Lower lobe of right lung (tissue), 2 donors: ENCODE data around the gene PRM3. TPM values are rescaled to one million over a fixed set of nuclear protein-coding genes. Genes with fewer than 3 reads are reported as not detected.

Experiments used
- ATAC-seq, 2 donors: fragments of 200-7000 bp; cut with Tn5 transposase; one replicate each; pipeline ENCODE4 v1.9.1; 2020 to 2022; ENCODE audit warnings: mild to moderate bottlenecking in 2 of 2, moderate library complexity in 2 of 2
- DNase-seq: peaks from one replicate; pipeline ENCODE4 v3.0.0-alpha.2; 2020
- H3K27ac ChIP-seq: fragments of 200-600 bp; one replicate; pipeline ENCODE4 v1.8.0; 2022
- H3K27me3 ChIP-seq: fragments of 200-600 bp; one replicate; pipeline ENCODE4 v1.8.0; 2022; ENCODE audit warnings: low read depth
- H3K36me3 ChIP-seq: fragments of 200-600 bp; one replicate; pipeline ENCODE4 v1.8.0; 2022; ENCODE audit warnings: mild to moderate bottlenecking
- H3K4me1 ChIP-seq: fragments of 200-600 bp; one replicate; pipeline ENCODE4 v1.8.0; 2022
- H3K4me3 ChIP-seq: fragments of 200-600 bp; one replicate; pipeline ENCODE4 v1.8.0; 2022; ENCODE audit warnings: mild to moderate bottlenecking
- H3K9me3 ChIP-seq: fragments of 200-600 bp; one replicate; pipeline ENCODE4 v1.8.0; 2022
- CTCF ChIP-seq: fragments of 200-600 bp; IDR thresholded peaks from one replicate; pipeline ENCODE4 v1.8.0; 2022; ENCODE audit warnings: antibody characterized with exemption, mild to moderate bottlenecking
- intact Hi-C: fragments of 100-400 bp; cut with DNase I; formaldehyde crosslinking; loops from one replicate; pipeline ENCODE4 v1.11.0; 2022
- total RNA-seq: library from RNA; stranded (reverse); fragmentation: NEBNext Ultra II Directional; extraction: Animal tissue kit (Norgen Biotek cat#: 25700); gene quantifications from one replicate; pipeline ENCODE4 v1.2.1, GENCODE V29; 2021
- donor health status: DM: no; HTN: yes; CAD: no; lungs with severe emphysema.

Gene PRM3
- total RNA-seq, 1 donor from 2014 or later: not detected

GRCh38 chr16:11256661-11257130 lies 16.7 kb downstream of the PRM3 start:
- peaks cover 56% of the 10 kb centered on the region for H3K4me1 ChIP-seq

GRCh38 chr16:11255737-11256660 lies 17.4 kb downstream of the PRM3 start, which contains the start of gene SOCS1:
SOCS1 (minus strand) TSS chr16:11256204; CDS start chr16:11255478, 726 bp downstream.
- H3K9me3 ChIP-seq: no peaks in the 10 kb centered on the region
- peak within 1 kb of the TSS; percentile 98 for H3K27ac ChIP-seq
- ATAC-seq (peak; percentile 84 to 91), DNase-seq (peak; percentile 90)
- peaks cover 5% of the 10 kb centered on the region for H3K36me3 ChIP-seq
- intact Hi-C loops: no loop called here
- TF ChIP-seq CTCF: peak; percentile 79
- peak within 1 kb of the TSS; percentile 90 for H3K4me3 ChIP-seq
- no peaks in the 10 kb centered on the region for H3K27me3 ChIP-seq
- peaks cover 56% of the 10 kb centered on the region for H3K4me1 ChIP-seq

More at GRCh38 chr16:11256661-11257130, 16.7 kb downstream of the PRM3 start:
- H3K27me3 ChIP-seq: no peaks in the 10 kb centered on the region
- peak overlapping the region; percentile 90 for H3K4me3 ChIP-seq
- intact Hi-C loops: no loop called here
- peak overlapping the region; percentile 98 for H3K27ac ChIP-seq
- no peaks in the 10 kb centered on the region for H3K9me3 ChIP-seq
- DNase-seq: peak; percentile 82
- no peak for TF ChIP-seq CTCF
- peaks cover 5% of the 10 kb centered on the region for H3K36me3 ChIP-seq
- ATAC-seq: peak; percentile 44 to 52

- peaks cover 56% of the 10 kb centered on the region for H3K4me1 ChIP-seq
Observed at GRCh38 chr16:11254913-11255736, 18.3 kb downstream of the PRM3 start.

GRCh38 chr16:11253995-11254912 lies 19.2 kb downstream of the PRM3 start:
- intact Hi-C loops: loop anchor here (5.0 kb wide), 1 partner anchor 282 kb away; no protein-coding TSS in a partner anchor
- Histone ChIP-seq H3K36me3 (peaks cover 5% of the 10 kb centered on the region), H3K9me3 (no peaks in the 10 kb centered on the region), H3K27ac (peak overlapping the region; percentile 98), H3K27me3 (no peaks in the 10 kb centered on the region), H3K4me3 (peak overlapping the region; percentile 90), H3K4me1 (peaks cover 49% of the 10 kb centered on the region)
- no peak for TF ChIP-seq CTCF
- ATAC-seq: no peak
- no peak for DNase-seq

More at GRCh38 chr16:11254913-11255736, 18.3 kb downstream of the PRM3 start:
- no peak for TF ChIP-seq CTCF
- Histone ChIP-seq H3K27ac (peak overlapping the region; percentile 98), H3K36me3 (peaks cover 5% of the 10 kb centered on the region), H3K27me3 (no peaks in the 10 kb centered on the region), H3K4me3 (peak overlapping the region; percentile 90), H3K9me3 (no peaks in the 10 kb centered on the region)
- ATAC-seq (peak; percentile 3 to 7), DNase-seq (peak; percentile 74)
- intact Hi-C loops: loop anchor here (5.0 kb wide), 1 partner anchor 283 kb away; no protein-coding TSS in a partner anchor
